ENCODE measurements around the gene TRAPPC6A.

The TRAPPC6A gene

GRCh38 chr19:45149129-45149528 is 28.9 kb downstream of the TRAPPC6A start:
- DNase-seq (ENCODE audit: low spot score), result no peak

GRCh38 chr19:45147835-45148676 is 30.0 kb downstream of the TRAPPC6A start:
- no peak for DNase-seq (ENCODE audit: low spot score)

- no peak for DNase-seq (ENCODE audit: low spot score)
Observed at GRCh38 chr19:45146741-45147205, 31.3 kb downstream of the TRAPPC6A start.

GRCh38 chr19:45146251-45146650 is 31.8 kb downstream of the TRAPPC6A start:
- DNase-seq (ENCODE audit: low spot score), result no peak

- no peak for DNase-seq (ENCODE audit: low spot score)
Observed at GRCh38 chr19:45145270-45146189, 32.5 kb downstream of the TRAPPC6A start.

GRCh38 chr19:45144431-45145269 is 33.4 kb downstream of the TRAPPC6A start:
- DNase-seq (ENCODE audit: low spot score), result no peak

DNA sequence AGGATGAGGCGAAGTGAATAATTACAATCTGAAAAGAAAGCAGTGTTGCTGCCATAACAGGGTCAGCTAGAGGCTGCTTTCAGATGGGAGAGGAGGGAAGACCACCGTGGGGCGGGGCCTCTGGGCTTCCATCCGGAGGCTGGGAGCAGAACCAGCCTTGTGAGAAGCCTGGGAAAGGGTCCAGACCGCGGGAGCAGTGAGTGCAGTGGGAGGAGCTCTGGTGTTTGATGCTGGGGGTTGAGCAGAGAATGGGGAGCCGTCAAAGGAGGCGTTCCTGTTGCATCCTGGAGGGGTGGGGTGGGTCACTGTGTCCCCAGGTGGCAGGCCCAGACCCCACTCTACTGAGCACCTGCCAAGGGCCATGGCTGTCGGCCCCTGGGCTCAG is 35.3 kb downstream of the TRAPPC6A start:
- DNase-seq (ENCODE audit: low spot score), result no peak

GRCh38 chr19:45142016-45142725 is 35.9 kb downstream of the TRAPPC6A start:
- DNase-seq (ENCODE audit: low spot score), result no peak

DNA sequence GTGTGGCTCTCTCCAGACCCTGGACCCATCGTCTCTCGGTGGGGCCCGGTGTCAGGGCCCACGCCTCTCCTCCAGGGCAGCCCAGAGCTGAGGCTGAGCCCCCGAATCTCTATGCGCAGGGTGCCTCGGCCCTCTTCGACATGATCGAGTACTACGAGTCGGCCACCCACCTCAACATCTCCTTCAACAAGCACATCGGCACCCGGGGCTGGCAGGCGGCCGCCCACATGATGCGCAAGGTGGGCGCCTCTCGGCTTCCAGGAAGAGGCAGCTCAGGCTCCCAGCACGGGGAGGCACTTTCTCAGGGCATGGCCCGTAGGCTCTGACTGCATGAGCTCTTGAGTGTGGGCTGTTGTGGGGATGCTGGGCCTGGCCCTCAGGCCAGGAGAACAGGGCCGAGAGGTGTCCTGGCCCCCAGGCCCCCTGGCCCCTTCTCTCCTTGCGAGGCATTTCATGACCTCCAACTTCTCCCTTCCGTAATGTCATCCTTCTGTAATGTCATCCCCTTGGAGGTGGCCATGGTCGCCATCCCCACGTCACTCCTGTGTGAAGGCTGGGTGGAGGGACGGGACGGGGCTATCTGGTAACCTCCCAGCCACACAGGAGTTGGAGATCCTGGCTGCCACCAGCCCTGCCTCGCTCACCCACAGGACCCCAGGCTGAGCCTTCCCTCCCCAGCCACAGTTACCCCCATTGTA is 36.7 kb downstream of the TRAPPC6A start:
- DNase-seq (ENCODE audit: low spot score), result no peak

DNA sequence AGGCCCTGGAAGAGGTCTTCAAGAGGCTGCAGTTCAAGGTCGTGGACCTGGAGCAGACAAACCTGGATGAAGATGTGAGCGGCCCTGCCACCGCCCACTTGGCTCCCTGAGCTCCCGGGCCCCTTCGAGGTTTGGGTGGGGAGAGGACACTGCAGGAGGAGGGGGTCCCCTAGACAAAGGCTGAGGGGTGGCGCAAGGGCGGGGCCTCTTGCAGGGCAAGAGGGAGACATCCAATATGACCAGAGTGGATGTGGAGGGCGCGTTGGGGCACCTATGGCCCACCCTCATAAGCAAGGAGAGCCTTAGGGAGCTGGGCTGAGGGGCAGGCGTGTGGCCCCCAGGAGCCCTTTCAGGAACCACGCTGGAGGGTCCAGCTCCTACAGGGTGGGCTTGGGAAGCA is 37.5 kb downstream of the TRAPPC6A start:
- no peak for DNase-seq (ENCODE audit: low spot score)

- DNase-seq (ENCODE audit: low spot score), result no peak
Observed at GRCh38 chr19:45140144-45140503, 37.9 kb downstream of the TRAPPC6A start.

DNA sequence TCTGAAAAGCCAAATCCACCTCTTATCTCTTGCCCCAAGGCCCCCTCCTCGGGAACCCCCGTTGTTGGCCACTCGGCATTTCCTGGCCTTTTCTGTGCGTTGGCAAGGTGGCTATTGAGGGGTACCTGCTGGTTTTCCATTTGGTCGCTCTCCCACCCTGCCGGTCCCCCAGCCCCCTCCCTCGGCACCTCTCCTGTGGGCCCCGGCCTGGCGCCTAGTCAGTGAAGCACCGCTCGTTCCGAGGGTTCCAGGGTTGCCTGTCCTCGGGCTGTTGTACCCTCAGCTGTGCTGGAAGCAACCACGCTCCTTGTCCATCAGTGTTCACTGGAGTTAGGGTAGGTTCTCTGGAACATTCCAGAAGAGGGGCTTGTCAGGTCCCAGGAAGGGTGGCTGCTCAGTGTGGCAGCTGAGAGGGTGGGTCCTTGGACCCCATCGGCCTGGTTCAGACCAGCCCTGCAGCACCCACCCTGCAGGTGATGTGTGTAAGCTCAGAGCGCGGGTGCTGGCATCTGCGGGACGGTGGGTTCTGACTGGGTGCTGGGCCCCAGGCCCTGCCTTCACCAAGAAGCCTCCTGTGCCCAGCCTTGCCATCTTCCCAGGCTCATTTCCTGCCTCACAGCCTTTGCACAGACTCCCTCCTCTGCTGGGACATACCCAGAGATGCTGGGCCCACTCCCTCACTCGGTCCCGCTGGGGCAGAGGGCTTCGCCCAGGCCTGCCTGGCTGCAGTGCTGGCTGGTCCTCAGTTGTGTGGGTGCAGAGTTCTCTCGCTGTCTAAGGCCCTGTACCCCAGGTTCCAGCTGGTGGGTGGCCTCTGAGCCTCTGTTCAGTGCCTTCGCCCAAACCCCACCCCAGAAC is 38.5 kb downstream of the TRAPPC6A start:
- DNase-seq (ENCODE audit: low spot score), result no peak

GRCh38 chr19:45138303-45138751 is 39.7 kb downstream of the TRAPPC6A start:
- no peak for DNase-seq (ENCODE audit: low spot score)

DNA sequence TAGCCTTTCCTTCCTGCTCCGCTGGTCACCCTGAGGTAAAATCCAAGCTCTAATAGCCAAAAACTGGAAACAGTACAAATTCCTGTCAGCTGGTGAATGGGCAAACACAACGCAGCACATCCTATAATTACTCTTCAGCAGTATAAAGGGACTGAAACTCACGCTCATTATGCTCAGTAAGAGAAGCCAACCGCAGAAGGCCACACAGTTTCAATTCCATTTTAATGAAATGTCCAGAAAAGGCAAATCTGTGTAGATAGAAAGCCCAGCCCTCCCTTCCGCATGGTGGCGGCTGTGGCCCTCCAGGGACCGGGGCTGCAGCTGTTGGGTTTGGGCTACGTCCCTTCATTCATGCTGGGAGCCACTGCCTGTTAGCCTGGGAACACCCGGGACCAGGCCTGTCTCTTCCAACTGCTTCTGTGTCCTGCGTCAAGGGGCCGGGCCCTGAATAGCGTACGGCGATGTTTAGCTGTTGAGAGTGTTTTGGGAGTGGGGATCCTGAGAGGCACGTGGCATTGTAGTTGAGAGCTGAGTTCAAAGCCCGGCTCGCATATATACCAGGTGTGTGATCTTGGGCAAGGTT is 40.8 kb downstream of the TRAPPC6A start:
- DNase-seq (ENCODE audit: low spot score), result peak; percentile 66

DNA sequence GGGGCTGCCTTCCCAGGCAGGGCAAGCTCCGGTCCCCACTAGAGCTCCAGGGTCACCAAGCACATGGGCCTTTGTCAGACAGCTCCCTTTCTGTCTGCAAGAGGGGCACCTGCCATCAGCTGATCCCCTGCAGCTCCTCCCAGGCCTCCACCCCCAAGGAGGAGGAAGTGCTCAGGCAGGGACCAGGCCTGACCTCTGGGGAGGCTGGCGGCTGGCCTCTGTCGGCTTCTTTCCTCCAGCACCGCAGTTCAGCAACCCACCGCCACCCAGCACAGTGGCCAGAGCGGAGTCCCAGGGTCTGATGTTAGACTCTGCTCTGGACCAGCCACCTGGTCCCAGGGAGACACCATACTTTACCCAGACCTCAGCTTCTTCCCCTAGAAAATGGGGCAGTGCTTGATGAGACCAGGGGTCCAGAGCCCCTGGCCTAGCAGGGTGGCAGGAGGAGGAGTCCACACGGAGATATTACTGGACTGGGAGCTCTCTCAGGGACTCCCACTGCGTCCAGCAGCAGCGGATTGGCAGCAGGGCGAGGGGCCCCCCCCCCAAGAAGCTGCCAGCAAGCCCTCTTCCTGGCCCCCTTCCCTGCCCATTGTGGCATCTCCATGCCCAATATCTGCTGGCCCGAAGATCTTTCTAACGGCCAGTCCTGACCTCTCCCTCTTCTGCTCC is 41.4 kb downstream of the TRAPPC6A start:
- DNase-seq (ENCODE audit: low spot score), result peak; percentile 64

DNA sequence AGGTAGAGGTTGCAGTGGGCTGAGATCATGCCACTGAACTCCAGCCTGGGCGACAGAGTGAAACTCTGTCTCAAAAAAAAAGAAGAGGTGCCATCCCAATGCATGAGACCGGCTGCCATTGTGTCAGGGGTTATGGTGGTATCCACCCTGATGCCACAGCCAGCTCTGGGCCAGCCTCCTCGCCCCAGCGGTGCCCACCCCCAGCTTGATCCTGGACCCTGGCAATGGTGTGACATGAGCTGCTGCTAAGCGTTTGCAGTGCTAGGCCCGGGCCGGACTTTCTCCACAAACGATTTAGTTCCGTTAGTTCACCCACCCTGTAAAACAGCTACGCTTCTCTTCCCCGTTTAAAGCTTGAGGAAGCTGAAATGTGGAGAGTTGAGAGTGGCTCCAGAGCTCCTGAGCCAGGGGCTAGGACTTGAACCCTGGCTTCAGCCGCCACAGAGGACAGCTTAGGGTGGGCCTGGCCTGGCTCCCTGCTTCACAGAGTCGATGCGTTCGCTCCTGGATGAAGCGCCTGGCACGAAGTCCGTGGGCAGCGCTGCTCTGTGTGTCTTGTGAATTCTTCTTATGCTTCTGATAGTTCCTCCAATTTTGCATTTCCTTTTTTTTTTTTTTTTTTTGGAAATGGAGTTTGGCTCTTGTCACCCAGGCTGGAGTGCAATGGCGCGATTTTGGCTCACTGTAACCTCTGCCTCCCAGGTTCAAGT is 42.7 kb downstream of the TRAPPC6A start:
- no peak for DNase-seq (ENCODE audit: low spot score)

- DNase-seq (ENCODE audit: low spot score), result no peak
Observed at GRCh38 chr19:45133661-45134060, 44.4 kb downstream of the TRAPPC6A start.
